Measurements from ENCODE around the gene LSAMP. TPM values are rescaled to one million over a fixed set of nuclear protein-coding genes. Genes with fewer than 3 reads are reported as not detected.

LSAMP gene
- total and polyA plus RNA-seq, 2 donors (not counting 1 experiment from before 2014, with no cell fraction given): not detected

DNA sequence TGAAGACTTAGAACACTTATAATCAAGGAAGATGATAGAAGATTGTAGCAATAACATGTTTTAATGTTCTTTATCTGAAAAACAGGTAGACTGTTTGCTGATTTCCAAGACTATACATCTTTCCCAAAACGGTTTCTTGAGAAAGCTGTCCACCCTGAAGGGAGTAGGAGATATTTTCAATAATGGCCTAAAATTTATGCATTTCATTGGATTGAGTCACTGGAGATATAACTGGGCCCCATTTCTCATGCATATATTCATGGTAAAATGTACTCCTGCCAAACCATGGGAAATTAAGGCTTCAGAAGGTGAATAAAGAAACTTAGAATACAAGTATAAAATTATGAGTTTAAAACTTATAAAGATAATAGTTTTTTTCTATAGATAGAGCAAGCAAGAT is 143.9 kb downstream of the LSAMP start:
- no peak overlapping the region for H2AFZ ChIP-seq (ENCODE audit: insufficient read depth, low read depth, low read length, poor library complexity, severe bottlenecking)
- Mint-ChIP-seq H3K9me3 (ENCODE audit: insufficient read depth) (peaks cover 3% of the 10 kb centered on the region), H3K4me1 (no peaks in the 10 kb centered on the region), H3K27me3 (no peaks in the 10 kb centered on the region), H3K4me3 (no peak overlapping the region), H3K27ac (no peak overlapping the region)
- no peak overlapping the region for H3K4me3 ChIP-seq (ENCODE audit: control extremely low read depth in 1 of 5, extremely low read depth in 1 of 5, insufficient read depth in 1 of 5, low read depth in 2 of 5, low read length in 4 of 5)
- no peak overlapping the region for H3K4me2 ChIP-seq (replicated peaks; ENCODE audit: low read depth, low read length, poor library complexity, severe bottlenecking)
- POLR2A ChIA-PET: no interaction called here
- no peak for ATAC-seq (ENCODE audit: low read depth)
- no peak overlapping the region for H3K27ac ChIP-seq (ENCODE audit: low read length in 2 of 2)
- H3K79me2 ChIP-seq (ENCODE audit: control insufficient read depth, insufficient read depth, low read length): no peaks in the 10 kb centered on the region
- TF ChIP-seq EZH2 (IDR thresholded peaks at IDR 0.05; ENCODE audit: borderline replicate concordance, insufficient read depth, low read depth, low read length, poor library complexity, severe bottlenecking): no peak
- TF ChIP-seq, protein P1, sequence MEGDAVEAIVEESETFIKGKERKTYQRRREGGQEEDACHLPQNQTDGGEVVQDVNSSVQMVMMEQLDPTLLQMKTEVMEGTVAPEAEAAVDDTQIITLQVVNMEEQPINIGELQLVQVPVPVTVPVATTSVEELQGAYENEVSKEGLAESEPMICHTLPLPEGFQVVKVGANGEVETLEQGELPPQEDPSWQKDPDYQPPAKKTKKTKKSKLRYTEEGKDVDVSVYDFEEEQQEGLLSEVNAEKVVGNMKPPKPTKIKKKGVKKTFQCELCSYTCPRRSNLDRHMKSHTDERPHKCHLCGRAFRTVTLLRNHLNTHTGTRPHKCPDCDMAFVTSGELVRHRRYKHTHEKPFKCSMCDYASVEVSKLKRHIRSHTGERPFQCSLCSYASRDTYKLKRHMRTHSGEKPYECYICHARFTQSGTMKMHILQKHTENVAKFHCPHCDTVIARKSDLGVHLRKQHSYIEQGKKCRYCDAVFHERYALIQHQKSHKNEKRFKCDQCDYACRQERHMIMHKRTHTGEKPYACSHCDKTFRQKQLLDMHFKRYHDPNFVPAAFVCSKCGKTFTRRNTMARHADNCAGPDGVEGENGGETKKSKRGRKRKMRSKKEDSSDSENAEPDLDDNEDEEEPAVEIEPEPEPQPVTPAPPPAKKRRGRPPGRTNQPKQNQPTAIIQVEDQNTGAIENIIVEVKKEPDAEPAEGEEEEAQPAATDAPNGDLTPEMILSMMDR (IDR thresholded peaks at IDR 0.05): no peak
- no peak for DNase-seq
- CTCF ChIA-PET: no interaction called here
- no peaks in the 10 kb centered on the region for H3K27me3 ChIP-seq (replicated peaks in 1 of 4; ENCODE audit: control extremely low read depth in 1 of 4, control insufficient read depth in 3 of 4, insufficient read depth in 4 of 4, low read length in 3 of 4)
- H3K9ac ChIP-seq (ENCODE audit: low read length): no peak overlapping the region
- H3K4me1 ChIP-seq (ENCODE audit: control insufficient read depth in 2 of 2, insufficient read depth in 2 of 2, low read length in 2 of 2): no peaks in the 10 kb centered on the region
- no peaks in the 10 kb centered on the region for H3K36me3 ChIP-seq (replicated peaks in 1 of 2; ENCODE audit: control extremely low read depth in 1 of 2, control insufficient read depth in 1 of 2, extremely low read depth in 1 of 2, insufficient read depth in 2 of 2, low read length in 1 of 2)
- no peaks in the 10 kb centered on the region for H4K20me1 ChIP-seq (ENCODE audit: control insufficient read depth, insufficient read depth, low read length, poor library complexity, severe bottlenecking)
- intact Hi-C loops (cut with micrococcal nuclease): no loop called here
- no CpG with 5 or more reads among the region's 1 CpG for WGBS (ENCODE audit: insufficient coverage)
- H3K9me3 ChIP-seq (ENCODE audit: control extremely low read depth in 1 of 3, control insufficient read depth in 2 of 3, insufficient read depth in 1 of 3, low read length in 2 of 3): no peaks in the 10 kb centered on the region

DNA sequence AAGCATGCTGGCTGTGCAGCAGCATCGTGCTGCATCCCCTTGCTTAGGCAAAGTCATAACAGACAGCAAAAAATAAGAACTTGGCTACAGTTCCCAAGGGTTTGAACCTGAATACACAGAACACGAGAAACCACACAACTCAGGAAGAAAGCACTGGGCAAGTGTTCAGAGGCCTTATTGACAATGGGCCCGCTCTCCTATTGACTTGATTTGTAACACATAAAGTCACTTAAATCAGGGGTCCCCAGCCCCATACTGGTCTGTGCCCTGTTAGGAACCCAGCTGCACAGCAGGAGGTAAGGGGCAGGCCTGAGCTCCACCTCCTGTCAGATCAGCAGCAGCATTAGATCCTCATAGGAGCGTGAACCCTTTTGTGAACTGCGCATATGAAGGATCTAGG is 145.1 kb downstream of the LSAMP start:
- no peaks in the 10 kb centered on the region for H3K79me2 ChIP-seq (ENCODE audit: control insufficient read depth, insufficient read depth, low read length)
- WGBS (ENCODE audit: insufficient coverage): 86% methylated on average over 5 of the region's 5 CpGs
- H3K9me3 Mint-ChIP-seq (ENCODE audit: insufficient read depth): peaks cover 3% of the 10 kb centered on the region
- no peak overlapping the region for H3K4me3 ChIP-seq (ENCODE audit: control extremely low read depth in 1 of 5, extremely low read depth in 1 of 5, insufficient read depth in 1 of 5, low read depth in 2 of 5, low read length in 4 of 5)
- TF ChIP-seq, protein P1 (IDR thresholded peaks at IDR 0.05): no peak
- TF ChIP-seq EZH2 (IDR thresholded peaks at IDR 0.05; ENCODE audit: borderline replicate concordance, insufficient read depth, low read depth, low read length, poor library complexity, severe bottlenecking): no peak
- no peaks in the 10 kb centered on the region for H3K9me3 ChIP-seq (ENCODE audit: control extremely low read depth in 1 of 3, control insufficient read depth in 2 of 3, insufficient read depth in 1 of 3, low read length in 2 of 3)
- H3K4me1 ChIP-seq (ENCODE audit: control insufficient read depth in 2 of 2, insufficient read depth in 2 of 2, low read length in 2 of 2): no peaks in the 10 kb centered on the region
- no peaks in the 10 kb centered on the region for H3K36me3 ChIP-seq (replicated peaks in 1 of 2; ENCODE audit: control extremely low read depth in 1 of 2, control insufficient read depth in 1 of 2, extremely low read depth in 1 of 2, insufficient read depth in 2 of 2, low read length in 1 of 2)
- POLR2A ChIA-PET: no interaction called here
- CTCF ChIA-PET: no interaction called here
- no peak overlapping the region for H3K9ac ChIP-seq (ENCODE audit: low read length)
- no peaks in the 10 kb centered on the region for H4K20me1 ChIP-seq (ENCODE audit: control insufficient read depth, insufficient read depth, low read length, poor library complexity, severe bottlenecking)
- no peak overlapping the region for H3K4me2 ChIP-seq (replicated peaks; ENCODE audit: low read depth, low read length, poor library complexity, severe bottlenecking)
- no peak overlapping the region for H3K4me3 Mint-ChIP-seq
- no peak overlapping the region for H3K27ac ChIP-seq (ENCODE audit: low read length in 2 of 2)
- H3K4me1 Mint-ChIP-seq: no peaks in the 10 kb centered on the region
- intact Hi-C loops (cut with micrococcal nuclease): no loop called here
- no peak overlapping the region for H3K27ac Mint-ChIP-seq
- no peaks in the 10 kb centered on the region for H3K27me3 Mint-ChIP-seq
- no peaks in the 10 kb centered on the region for H3K27me3 ChIP-seq (replicated peaks in 1 of 4; ENCODE audit: control extremely low read depth in 1 of 4, control insufficient read depth in 3 of 4, insufficient read depth in 4 of 4, low read length in 3 of 4)
- H2AFZ ChIP-seq (ENCODE audit: insufficient read depth, low read depth, low read length, poor library complexity, severe bottlenecking): no peak overlapping the region
- DNase-seq (no peak), ATAC-seq (ENCODE audit: low read depth) (no peak)
